Epithelial cell of esophagus (primary cell): ENCODE data around the gene UBL4B.

Source experiments
- DNase-seq: peaks from one replicate; pipeline ENCODE4 v3.0.0; 2010; ENCODE audit warnings: low read depth
- H3K4me3 ChIP-seq: 2 replicates; pipeline ENCODE4 v1.5.1; 2011; ENCODE audit warnings: mild to moderate bottlenecking, low read length, control low read depth
- CTCF ChIP-seq: IDR thresholded peaks from 2 replicates; pipeline ENCODE4 v1.5.1; 2011; ENCODE audit warnings: low read depth, mild to moderate bottlenecking, low read length, control low read depth, inconsistent platforms; ENCODE audit not compliant: insufficient read depth; ENCODE audit errors: missing control alignments

The UBL4B gene

GRCh38 chr1:110161165-110161564, 48.9 kb downstream of the UBL4B start:
- no peak overlapping the region for H3K4me3 ChIP-seq
- no peak for DNase-seq

GRCh38 chr1:110161849-110162248, 49.6 kb downstream of the UBL4B start:
- no peak overlapping the region for H3K4me3 ChIP-seq
- DNase-seq, result no peak
- TF ChIP-seq CTCF, result no peak

More at GRCh38 chr1:110161165-110161564, 48.9 kb downstream of the UBL4B start:
- TF ChIP-seq CTCF, result no peak
